Stimulated activated CD4-positive, alpha-beta T cell treated with anti-CD3 and anti-CD28 coated beads, Interleukin-1b, Interleukin-23, amount 100 ng/mL, for 1 hour (primary cell): ENCODE results near the gene OGFOD1.

Experiments used
- DNase-seq, 2 donors: peaks; one replicate each; pipeline ENCODE4 v3.0.0-alpha.2; 2020; ENCODE audit warnings: low read depth in 2 of 2

The OGFOD1 gene

DNA sequence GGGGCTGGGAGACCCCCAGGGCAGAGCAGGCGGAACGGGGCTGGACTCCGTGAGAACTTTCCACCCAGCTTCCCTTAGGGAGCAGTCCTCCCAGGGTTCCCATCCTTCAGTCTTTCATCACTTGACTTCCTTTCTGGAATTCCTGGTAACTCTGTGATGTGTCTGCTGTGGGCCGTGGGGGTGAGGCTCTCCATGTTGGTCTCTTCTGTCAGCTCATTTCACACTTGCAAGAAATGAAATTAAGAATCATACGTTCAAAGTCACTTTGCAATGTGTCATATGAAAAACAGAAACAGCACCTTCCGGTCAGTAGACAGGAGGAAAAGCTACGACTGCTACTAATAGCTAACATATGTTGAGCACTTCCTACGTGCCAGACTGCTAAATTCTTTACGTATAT, 73.9 kb downstream of the OGFOD1 start:
- DNase-seq: no peak
